AG04450 (cell line): ENCODE measurements around the gene ZNFX1. TPM values are rescaled to one million over a fixed set of nuclear protein-coding genes. Genes with fewer than 3 reads are reported as not detected.
"Not testable (repeated sequence)": the region's sequence is repeated elsewhere in the genome, so short reads cannot be mapped to it uniquely, and the experiment has no call there.

ENCODE experiments used
- CTCF ChIA-PET: fragments of 300-600, 350-600 bp; formaldehyde crosslinking; extraction: SDS; loops from one replicate; lab custom pipeline; 2022; ENCODE audit warnings: antibody characterized with exemption, inconsistent platforms; lab: Charles Lee
- POLR2A ChIA-PET: fragments of 350-600 bp; formaldehyde crosslinking; extraction: SDS; loops from one replicate; lab custom pipeline; 2021; ENCODE audit warnings: antibody characterized with exemption, inconsistent platforms; lab: Yijun Ruan, JAX
- DNase-seq: peaks from one replicate; pipeline ENCODE4 v3.0.0-alpha.2; 2011; ENCODE audit warnings: low read depth, low spot score
- H3K27ac ChIP-seq: one replicate; pipeline ENCODE4 v1.5.1; 2012; ENCODE audit warnings: low read depth, low read length, control low read depth
- H3K27me3 ChIP-seq: one replicate; pipeline ENCODE4 v1.6.0; 2012; ENCODE audit warnings: low read length; ENCODE audit not compliant: control insufficient read depth, insufficient read depth
- H3K4me3 ChIP-seq: 2 replicates; pipeline ENCODE4 v1.5.1; 2011; ENCODE audit warnings: mild to moderate bottlenecking, low read depth, low read length, control low read depth
- H3K9me3 ChIP-seq: 2 replicates; pipeline ENCODE4 v1.5.1; 2012; ENCODE audit warnings: low read length; ENCODE audit not compliant: control insufficient read depth, insufficient read depth
- CTCF ChIP-seq: IDR thresholded peaks from 2 replicates; pipeline ENCODE4 v1.5.1; 2011; ENCODE audit warnings: low read depth, low read length, control low read depth, inconsistent platforms
- polyA plus RNA-seq: library from polyadenylated mRNA; depleted of rRNA; stranded (reverse); fragments of >200 nt; gene quantifications from 2 replicates; pipeline ENCODE4 v1.2.3, GENCODE V29; 2011

Gene ZNFX1
- polyA plus RNA-seq, 1 experiment: 9.6 TPM

GRCh38 chr20:49210101-49210756, 67.6 kb downstream of the ZNFX1 start:
- CTCF ChIA-PET: interaction anchor here (0.5 to 1.2 kb wide), 2 partner anchors 10 to 77 kb away, joined by 4 to 5 read pairs; no protein-coding TSS in a partner anchor
- DNase-seq: no peak

GRCh38 chr20:49207076-49207475, 70.8 kb downstream of the ZNFX1 start:
- no peak for TF ChIP-seq CTCF
- DNase-seq: no peak
- ChIA-PET CTCF (interaction anchor here (4.9 kb wide), 1 partner anchor 11 kb away, joined by 36 read pairs; the partner anchor contains the start of gene DDX27), POLR2A (no interaction called here)
- no peak overlapping the region for H3K4me3 ChIP-seq
- H3K27ac ChIP-seq: no peak overlapping the region
- no peaks in the 10 kb centered on the region for H3K27me3 ChIP-seq
- H3K9me3 ChIP-seq: no peaks in the 10 kb centered on the region; the same call in none of the 2 replicates

More at GRCh38 chr20:49210101-49210756, 67.6 kb downstream of the ZNFX1 start:
- TF ChIP-seq CTCF: no peak
- no peaks in the 10 kb centered on the region for H3K27me3 ChIP-seq
- POLR2A ChIA-PET: interaction anchor here (0.6 kb wide), 1 partner anchor 1969 kb away, joined by 10 read pairs; no protein-coding TSS in a partner anchor
- no peak overlapping the region for H3K4me3 ChIP-seq
- no peaks in the 10 kb centered on the region; the same call in 1 of the 2 replicates for H3K9me3 ChIP-seq
- no peak overlapping the region for H3K27ac ChIP-seq

- CTCF ChIA-PET: interaction anchor here (1.5 kb wide), 1 partner anchor 13 kb away, joined by 9 read pairs; no protein-coding TSS in a partner anchor
- Histone ChIP-seq H3K4me3 (no peak overlapping the region), H3K27ac (no peak overlapping the region), H3K9me3 (peaks cover 4% of the 10 kb centered on the region; the same call in 1 of the 2 replicates), H3K27me3 (no peaks in the 10 kb centered on the region)
- no peak for TF ChIP-seq CTCF
- POLR2A ChIA-PET: no interaction called here
- DNase-seq: no peak
Measured at GRCh38 chr20:49203746-49204145, 74.1 kb downstream of the ZNFX1 start.

- Histone ChIP-seq H3K9me3 (peaks cover 4% of the 10 kb centered on the region; the same call in 1 of the 2 replicates), H3K4me3 (no peak overlapping the region), H3K27me3 (no peaks in the 10 kb centered on the region), H3K27ac (no peak overlapping the region)
- TF ChIP-seq CTCF: no peak
- DNase-seq: no peak
- ChIA-PET POLR2A (no interaction called here), CTCF (interaction anchor here (1.5 kb wide), 1 partner anchor 14 kb away, joined by 9 read pairs; no protein-coding TSS in a partner anchor)
Measured at GRCh38 chr20:49203011-49203410, 74.8 kb downstream of the ZNFX1 start.

- ChIA-PET POLR2A (no interaction called here), CTCF (interaction anchor here (0.7 to 1.9 kb wide), 2 partner anchors 10 to 17 kb away, joined by 4 to 10 read pairs; no protein-coding TSS in a partner anchor)
- Histone ChIP-seq H3K9me3 (peaks cover 4% of the 10 kb centered on the region; the same call in 1 of the 2 replicates), H3K27ac (no peak overlapping the region), H3K27me3 (no peaks in the 10 kb centered on the region), H3K4me3 (no peak overlapping the region)
- TF ChIP-seq CTCF: no peak
- no peak for DNase-seq
Measured at GRCh38 chr20:49199729-49200293, 78.0 kb downstream of the ZNFX1 start.

- not testable (repeated sequence) for H3K27ac ChIP-seq, H3K9me3 ChIP-seq, DNase-seq, H3K4me3 ChIP-seq, H3K27me3 ChIP-seq
- ChIA-PET CTCF (interaction anchor here (0.7 to 2.7 kb wide), 2 partner anchors 24 to 59 kb away, joined by 3 to 15 read pairs; no protein-coding TSS in a partner anchor), POLR2A (interaction anchor here (0.5 kb wide), 1 partner anchor 26 kb away, joined by 9 read pairs; the partner anchor contains the start of gene DDX27)
Measured at GRCh38 chr20:49192944-49193518, 84.8 kb downstream of the ZNFX1 start.
